Mucosa of descending colon (tissue), 3 donors: Measurements from ENCODE around the gene RANBP9. TPM values are rescaled to one million over a fixed set of nuclear protein-coding genes. Genes with fewer than 3 reads are reported as not detected.

Experiments used
- ATAC-seq: fragments of 200-7000 bp; cut with Tn5 transposase; one replicate; pipeline ENCODE4 v1.9.1; 2020; ENCODE audit warnings: mild to moderate bottlenecking, moderate library complexity
- DNase-seq, 3 donors: peaks; one replicate each; pipeline ENCODE4 v3.0.0-alpha.2; 2020
- H3K36me3 ChIP-seq: fragments of 200-600 bp; one replicate; pipeline ENCODE4 v1.8.0; 2021; ENCODE audit warnings: low read depth, mild to moderate bottlenecking
- H3K4me1 ChIP-seq: fragments of 200-600 bp; one replicate; pipeline ENCODE4 v1.8.0; 2021; ENCODE audit warnings: low read depth, mild to moderate bottlenecking
- H3K4me3 ChIP-seq: fragments of 200-600 bp; one replicate; pipeline ENCODE4 v1.8.0; 2021; ENCODE audit warnings: mild to moderate bottlenecking
- H3K9me3 ChIP-seq: fragments of 200-600 bp; one replicate; pipeline ENCODE4 v1.8.0; 2021; ENCODE audit warnings: mild to moderate bottlenecking
- intact Hi-C, 2 donors: fragments of 100-400 bp; cut with DNase I in 1 of 2; cut with micrococcal nuclease in 1 of 2; formaldehyde crosslinking; loops; one replicate each; pipeline versions ENCODE4 v1.11.0 to v1.11.1; 2022; cut with DNase I, micrococcal nuclease
- total RNA-seq, 3 donors: library from RNA; stranded (reverse); fragmentation: NEBNext Ultra II Directional in 2 of 3; extraction: Animal tissue kit (Norgen Biotek cat#: 25700) in 2 of 3; gene quantifications; one replicate each; pipeline versions ENCODE4 v1.2.1 to v1.2.4, GENCODE V29; 2021 to 2023
- TF ChIP-seq, protein P1 (sequence below): fragments of 200-600 bp; IDR thresholded peaks from one replicate; pipeline ENCODE4 v1.8.0; 2022; ENCODE audit warnings: antibody characterized with exemption, mild to moderate bottlenecking
- donor health status: DM: no; HTN: no; CAD: no; lungs with moderate emphysema.
- donor health status: DM: no; HTN: no; CAD: no.
- donor health status: DM: no; HTN: yes; CAD: no.

RANBP9 gene
- total RNA-seq, 3 donors from 2014 or later: 33.4 to 58.4 (median 38.7) TPM

DNA sequence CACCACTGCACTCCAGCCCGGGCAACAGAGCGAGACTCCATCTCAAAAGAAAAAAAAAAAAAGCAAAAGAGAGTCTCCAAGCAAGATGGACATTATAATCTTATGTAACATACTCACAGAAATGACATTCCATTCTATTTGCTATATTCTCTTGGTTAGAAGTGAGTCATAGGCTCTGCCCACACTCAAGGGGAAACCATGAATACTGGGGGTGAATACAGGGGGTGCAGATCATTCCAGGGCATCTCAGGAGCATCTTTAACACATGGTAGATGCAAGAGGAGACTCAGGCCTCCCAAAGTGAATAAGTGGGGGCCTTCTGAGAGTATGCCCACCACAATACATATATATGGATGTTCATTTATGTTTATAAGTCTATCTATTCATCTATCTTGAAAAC, 18.3 kb upstream of the RANBP9 start:
- Histone ChIP-seq H3K9me3 (no peaks in the 10 kb centered on the region), H3K4me3 (no peak overlapping the region), H3K36me3 (no peaks in the 10 kb centered on the region), H3K4me1 (peaks cover 2% of the 10 kb centered on the region)
- intact Hi-C loops: no loop called here
- TF ChIP-seq, protein P1, sequence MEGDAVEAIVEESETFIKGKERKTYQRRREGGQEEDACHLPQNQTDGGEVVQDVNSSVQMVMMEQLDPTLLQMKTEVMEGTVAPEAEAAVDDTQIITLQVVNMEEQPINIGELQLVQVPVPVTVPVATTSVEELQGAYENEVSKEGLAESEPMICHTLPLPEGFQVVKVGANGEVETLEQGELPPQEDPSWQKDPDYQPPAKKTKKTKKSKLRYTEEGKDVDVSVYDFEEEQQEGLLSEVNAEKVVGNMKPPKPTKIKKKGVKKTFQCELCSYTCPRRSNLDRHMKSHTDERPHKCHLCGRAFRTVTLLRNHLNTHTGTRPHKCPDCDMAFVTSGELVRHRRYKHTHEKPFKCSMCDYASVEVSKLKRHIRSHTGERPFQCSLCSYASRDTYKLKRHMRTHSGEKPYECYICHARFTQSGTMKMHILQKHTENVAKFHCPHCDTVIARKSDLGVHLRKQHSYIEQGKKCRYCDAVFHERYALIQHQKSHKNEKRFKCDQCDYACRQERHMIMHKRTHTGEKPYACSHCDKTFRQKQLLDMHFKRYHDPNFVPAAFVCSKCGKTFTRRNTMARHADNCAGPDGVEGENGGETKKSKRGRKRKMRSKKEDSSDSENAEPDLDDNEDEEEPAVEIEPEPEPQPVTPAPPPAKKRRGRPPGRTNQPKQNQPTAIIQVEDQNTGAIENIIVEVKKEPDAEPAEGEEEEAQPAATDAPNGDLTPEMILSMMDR: no peak
- ATAC-seq: no peak
- DNase-seq: no peak

DNA sequence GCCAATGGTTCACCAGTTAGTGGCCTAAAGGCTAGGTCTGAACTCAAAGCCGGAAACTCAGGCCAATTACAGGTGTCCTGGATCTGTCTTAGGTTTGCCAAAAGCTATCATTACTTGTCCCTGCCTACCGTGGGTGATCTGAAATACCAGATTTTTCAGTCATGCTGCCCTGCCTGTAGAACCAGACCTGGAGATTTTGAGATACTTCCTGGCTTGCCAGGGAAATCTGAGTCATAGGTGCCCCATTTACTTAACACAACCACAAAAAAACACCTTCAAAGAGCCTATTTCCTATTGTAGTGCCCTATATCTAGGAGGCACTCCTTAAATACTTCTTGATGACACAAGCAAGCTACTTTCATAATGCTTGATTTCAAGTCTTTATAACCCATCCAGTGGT, 13.9 kb upstream of the RANBP9 start:
- Histone ChIP-seq H3K9me3 (no peaks in the 10 kb centered on the region), H3K4me1 (peaks cover 4% of the 10 kb centered on the region), H3K36me3 (no peaks in the 10 kb centered on the region), H3K4me3 (no peak overlapping the region)
- peak; percentile 63 for ATAC-seq
- TF ChIP-seq, protein P1: no peak
- no peak for DNase-seq
- intact Hi-C loops: no loop called here

GRCh38 chr6:13725052-13725451, 13.4 kb upstream of the RANBP9 start:
- ATAC-seq (peak; percentile 92), DNase-seq (no peak)
- Histone ChIP-seq H3K9me3 (no peaks in the 10 kb centered on the region), H3K4me3 (no peak overlapping the region), H3K36me3 (no peaks in the 10 kb centered on the region), H3K4me1 (peaks cover 4% of the 10 kb centered on the region)
- intact Hi-C loops: no loop called here
- TF ChIP-seq, protein P1: no peak

GRCh38 chr6:13724182-13724581, 12.5 kb upstream of the RANBP9 start:
- peaks cover 4% of the 10 kb centered on the region for H3K4me1 ChIP-seq
- DNase-seq (no peak), ATAC-seq (peak; percentile 57)
- H3K36me3 ChIP-seq: no peaks in the 10 kb centered on the region
- TF ChIP-seq, protein P1: no peak
- no peaks in the 10 kb centered on the region for H3K9me3 ChIP-seq
- intact Hi-C loops: no loop called here
- H3K4me3 ChIP-seq: no peak overlapping the region

GRCh38 chr6:13722880-13723279, 11.2 kb upstream of the RANBP9 start:
- no peaks in the 10 kb centered on the region for H3K9me3 ChIP-seq
- ATAC-seq (no peak), DNase-seq (no peak)
- H3K36me3 ChIP-seq: no peaks in the 10 kb centered on the region
- TF ChIP-seq, protein P1: no peak
- H3K4me3 ChIP-seq: no peak overlapping the region
- intact Hi-C loops: no loop called here
- H3K4me1 ChIP-seq: peaks cover 4% of the 10 kb centered on the region

- TF ChIP-seq, protein P1: no peak
- no peak for DNase-seq
- no peaks in the 10 kb centered on the region for H3K4me1 ChIP-seq
Observed at GRCh38 chr6:13718123-13718458, 6.5 kb upstream of the RANBP9 start.

More at GRCh38 chr6:13718123-13718458, 6.5 kb upstream of the RANBP9 start:
- ATAC-seq: no peak
- Histone ChIP-seq H3K36me3 (no peaks in the 10 kb centered on the region), H3K9me3 (no peaks in the 10 kb centered on the region), H3K4me3 (no peak overlapping the region)
- intact Hi-C loops: no loop called here
